Right atrium auricular region (tissue), 2 donors: ENCODE results near the gene MMP15. TPM values are rescaled to one million over a fixed set of nuclear protein-coding genes. Genes with fewer than 3 reads are reported as not detected.

Experiments
- DNase-seq: peaks from one replicate; pipeline ENCODE4 v3.0.0-alpha.2; 2019; ENCODE audit warnings: low spot score
- H3K27ac ChIP-seq, 2 donors: fragments of 200-600 bp; sonication (generic); 1 replicate in 1 of 2; 2 replicates in 1 of 2; pipeline ENCODE4 v1.5.1; 2016 to 2019
- H3K27me3 ChIP-seq, 2 donors: fragments of 200-600 bp; sonication (generic); one replicate each; pipeline versions ENCODE4 v1.5.1 to v1.6.0; 2017 to 2019
- H3K36me3 ChIP-seq: fragments of 200-600 bp; sonication (generic); one replicate; pipeline ENCODE4 v1.5.1; 2016
- H3K4me1 ChIP-seq, 2 donors: fragments of 200-600 bp; sonication (generic); one replicate each; pipeline versions ENCODE4 v1.5.1 to v1.6.0; 2017 to 2019
- H3K4me3 ChIP-seq, 2 donors: fragments of 200-600 bp; sonication (generic); 1 replicate in 1 of 2; 2 replicates in 1 of 2; pipeline ENCODE4 v1.5.1; 2017 to 2019; ENCODE audit warnings: mild to moderate bottlenecking in 1 of 2, moderate library complexity in 1 of 2
- H3K9me3 ChIP-seq, 2 donors: fragments of 200-600 bp; sonication (generic); one replicate each; pipeline ENCODE4 v1.5.1; 2019
- CTCF ChIP-seq, 2 donors: fragments of 200-600 bp; sonication (generic); IDR thresholded peaks; one replicate each; pipeline ENCODE4 v1.5.1; 2019; ENCODE audit warnings: antibody characterized with exemption in 2 of 2
- total RNA-seq, 2 donors: library from RNA; depleted of rRNA; stranded (reverse); fragments of >200 nt; gene quantifications; one replicate each; pipeline ENCODE4 v1.1.0, GENCODE V29; 2016

The MMP15 gene
- total RNA-seq, 2 donors from 2014 or later, result 36.9 to 52.3 TPM

GRCh38 chr16:58042001-58042885, 16.7 kb downstream of the MMP15 start:
- TF ChIP-seq CTCF (IDR thresholded peaks at IDR 0.05), result no peak
- peaks cover 48% of the 10 kb centered on the region for H3K36me3 ChIP-seq
- H3K9me3 ChIP-seq, result no peaks in the 10 kb centered on the region
- no peak for DNase-seq
- no peak overlapping the region for H3K27ac ChIP-seq
- no peak overlapping the region for H3K4me3 ChIP-seq
- peaks cover 0 to 13% of the 10 kb centered on the region in 2 donors for H3K4me1 ChIP-seq
- no peaks in the 10 kb centered on the region for H3K27me3 ChIP-seq

DNA sequence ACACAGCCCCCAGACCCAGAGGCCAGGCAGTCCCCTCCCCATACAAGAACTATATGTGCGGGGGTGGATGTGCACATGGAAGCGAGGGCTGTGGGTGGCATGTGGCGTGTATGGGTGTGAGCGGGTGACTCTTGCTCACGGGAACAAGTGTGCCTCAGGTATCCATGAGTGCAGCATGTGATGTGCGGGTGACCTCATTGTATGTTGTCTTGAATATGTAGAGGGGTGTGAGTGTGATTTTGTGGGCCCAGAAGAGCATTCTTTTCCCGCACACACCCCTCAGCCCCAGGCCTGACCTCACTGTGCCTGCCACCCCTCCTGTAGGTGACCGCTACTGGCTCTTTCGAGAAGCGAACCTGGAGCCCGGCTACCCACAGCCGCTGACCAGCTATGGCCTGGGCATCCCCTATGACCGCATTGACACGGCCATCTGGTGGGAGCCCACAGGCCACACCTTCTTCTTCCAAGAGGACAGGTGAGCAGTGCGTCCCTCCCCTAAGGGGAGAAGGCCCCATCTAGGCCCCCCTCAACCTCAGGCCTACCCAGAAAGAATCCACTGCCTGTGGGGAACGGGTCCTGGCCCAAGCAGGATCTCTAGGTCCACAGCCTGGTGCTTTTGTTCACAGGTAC, 17.4 kb downstream of the MMP15 start:
- H3K4me1 ChIP-seq, result peaks cover 0 to 20% of the 10 kb centered on the region in 2 donors
- no peaks in the 10 kb centered on the region for H3K27me3 ChIP-seq
- DNase-seq, result no peak
- TF ChIP-seq CTCF (IDR thresholded peaks at IDR 0.05), result no peak
- H3K36me3 ChIP-seq, result peaks cover 48% of the 10 kb centered on the region
- H3K4me3 ChIP-seq, result no peak overlapping the region
- no peaks in the 10 kb centered on the region for H3K9me3 ChIP-seq
- H3K27ac ChIP-seq, result no peak overlapping the region

DNA sequence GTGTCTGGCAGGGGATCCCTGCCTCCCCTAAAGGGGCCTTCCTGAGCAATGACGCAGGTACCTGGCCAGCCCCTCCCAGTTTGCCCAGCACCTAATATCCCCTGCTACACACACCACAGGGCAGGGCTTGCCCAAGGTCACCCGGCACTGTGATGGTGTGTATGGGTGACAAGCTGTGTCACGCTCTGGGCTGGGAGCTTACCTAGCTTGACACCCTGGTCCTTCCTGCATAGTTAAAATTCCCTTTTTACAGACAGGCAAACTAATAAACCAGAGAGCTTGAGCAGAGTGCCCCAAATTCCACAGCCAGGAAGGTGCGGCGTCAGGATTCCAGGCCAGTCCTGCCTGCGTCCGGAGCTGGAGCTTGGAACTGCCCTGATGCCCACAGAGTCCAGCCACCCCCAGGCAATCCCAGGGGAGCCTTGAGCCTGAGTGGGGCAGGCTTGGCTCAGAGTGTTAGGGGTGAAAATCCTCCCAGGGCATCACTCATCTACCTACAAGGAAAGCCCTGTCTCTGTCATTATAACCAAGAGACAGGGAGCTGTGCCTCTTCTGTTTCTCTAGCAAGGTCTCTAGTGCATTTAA, 18.1 kb downstream of the MMP15 start:
- H3K27me3 ChIP-seq, result no peaks in the 10 kb centered on the region
- H3K27ac ChIP-seq, result no peak overlapping the region
- TF ChIP-seq CTCF (IDR thresholded peaks at IDR 0.05), result no peak
- no peak for DNase-seq
- H3K4me3 ChIP-seq, result no peak overlapping the region
- peaks cover 0 to 27% of the 10 kb centered on the region in 2 donors for H3K4me1 ChIP-seq
- peaks cover 42% of the 10 kb centered on the region for H3K36me3 ChIP-seq
- H3K9me3 ChIP-seq, result no peaks in the 10 kb centered on the region

- H3K27ac ChIP-seq, result no peak overlapping the region
- H3K4me3 ChIP-seq, result no peak overlapping the region
- peaks cover 40% of the 10 kb centered on the region for H3K36me3 ChIP-seq
- DNase-seq, result no peak
- H3K27me3 ChIP-seq, result no peaks in the 10 kb centered on the region
- H3K4me1 ChIP-seq, result peaks cover 0 to 35% of the 10 kb centered on the region in 2 donors
- TF ChIP-seq CTCF (IDR thresholded peaks at IDR 0.05), result no peak
- H3K9me3 ChIP-seq, result no peaks in the 10 kb centered on the region
These were observed 18.9 kb downstream of the MMP15 start for GRCh38 chr16:58044266-58045019.

GRCh38 chr16:58045096-58045495, 19.5 kb downstream of the MMP15 start:
- Histone ChIP-seq H3K4me1 (peaks cover 0 to 41% of the 10 kb centered on the region in 2 donors), H3K36me3 (peaks cover 35% of the 10 kb centered on the region), H3K4me3 (no peak overlapping the region), H3K27ac (no peak overlapping the region), H3K9me3 (no peaks in the 10 kb centered on the region), H3K27me3 (no peaks in the 10 kb centered on the region)
- TF ChIP-seq CTCF (IDR thresholded peaks at IDR 0.05), result no peak
- DNase-seq, result no peak
